ENCODE data around the gene ATG16L1. TPM values are rescaled to one million over a fixed set of nuclear protein-coding genes. Genes with fewer than 3 reads are reported as not detected.

Gene ATG16L1
- total RNA-seq, 1 donor = 29.3 TPM

GRCh38 chr2:233234996-233235395 is 16.5 kb upstream of the ATG16L1 start:
- no peaks in the 10 kb centered on the region for H3K36me3 ChIP-seq (ENCODE audit: insufficient read depth, low read length)
- H3K4me3 ChIP-seq (ENCODE audit: insufficient read depth, low read length) = no peak overlapping the region
- H3K27me3 ChIP-seq (ENCODE audit: insufficient read depth, low read length) = no peaks in the 10 kb centered on the region
- H3K4me1 ChIP-seq (ENCODE audit: insufficient read depth, low read length) = no peaks in the 10 kb centered on the region
- no peak for TF ChIP-seq CTCF (IDR thresholded peaks at IDR 0.05; ENCODE audit: extremely low read depth, low read depth, low read length)
- H3K9me3 ChIP-seq (ENCODE audit: low read depth, low read length) = no peaks in the 10 kb centered on the region
- no peak overlapping the region for H3K27ac ChIP-seq (ENCODE audit: low read depth, low read length)
- H4K20me1 ChIP-seq (ENCODE audit: insufficient read depth, low read length) = no peaks in the 10 kb centered on the region
- H2AFZ ChIP-seq (ENCODE audit: low read length) = no peak overlapping the region
- no peak overlapping the region for H3K4me2 ChIP-seq (ENCODE audit: insufficient read depth, low read length)
- H3K79me2 ChIP-seq (ENCODE audit: insufficient read depth, low read length) = no peaks in the 10 kb centered on the region
- DNase-seq (ENCODE audit: insufficient read length, low spot score, missing footprints) = no peak

GRCh38 chr2:233235977-233236376 is 15.5 kb upstream of the ATG16L1 start:
- no peak for TF ChIP-seq CTCF (IDR thresholded peaks at IDR 0.05; ENCODE audit: extremely low read depth, low read depth, low read length)
- Histone ChIP-seq H2AFZ (ENCODE audit: low read length) (no peak overlapping the region), H3K4me2 (ENCODE audit: insufficient read depth, low read length) (no peak overlapping the region), H3K27ac (ENCODE audit: low read depth, low read length) (no peak overlapping the region), H3K4me1 (ENCODE audit: insufficient read depth, low read length) (no peaks in the 10 kb centered on the region), H3K9me3 (ENCODE audit: low read depth, low read length) (no peaks in the 10 kb centered on the region), H4K20me1 (ENCODE audit: insufficient read depth, low read length) (no peaks in the 10 kb centered on the region), H3K27me3 (ENCODE audit: insufficient read depth, low read length) (no peaks in the 10 kb centered on the region), H3K79me2 (ENCODE audit: insufficient read depth, low read length) (no peaks in the 10 kb centered on the region), H3K4me3 (ENCODE audit: insufficient read depth, low read length) (no peak overlapping the region), H3K36me3 (ENCODE audit: insufficient read depth, low read length) (no peaks in the 10 kb centered on the region)
- no peak for DNase-seq (ENCODE audit: insufficient read length, low spot score, missing footprints)

- no peaks in the 10 kb centered on the region for H3K27me3 ChIP-seq (ENCODE audit: insufficient read depth, low read length)
- H3K4me2 ChIP-seq (ENCODE audit: insufficient read depth, low read length) = no peak overlapping the region
- H3K79me2 ChIP-seq (ENCODE audit: insufficient read depth, low read length) = no peaks in the 10 kb centered on the region
- no peaks in the 10 kb centered on the region for H3K4me1 ChIP-seq (ENCODE audit: insufficient read depth, low read length)
- no peak for TF ChIP-seq CTCF (IDR thresholded peaks at IDR 0.05; ENCODE audit: extremely low read depth, low read depth, low read length)
- H2AFZ ChIP-seq (ENCODE audit: low read length) = no peak overlapping the region
- DNase-seq (ENCODE audit: insufficient read length, low spot score, missing footprints) = no peak
- H3K9me3 ChIP-seq (ENCODE audit: low read depth, low read length) = no peaks in the 10 kb centered on the region
- no peak overlapping the region for H3K4me3 ChIP-seq (ENCODE audit: insufficient read depth, low read length)
- no peak overlapping the region for H3K27ac ChIP-seq (ENCODE audit: low read depth, low read length)
- no peaks in the 10 kb centered on the region for H3K36me3 ChIP-seq (ENCODE audit: insufficient read depth, low read length)
- no peaks in the 10 kb centered on the region for H4K20me1 ChIP-seq (ENCODE audit: insufficient read depth, low read length)
Measured at GRCh38 chr2:233236820-233237589, 14.5 kb upstream of the ATG16L1 start.

GRCh38 chr2:233240897-233241296 is 10.6 kb upstream of the ATG16L1 start:
- Histone ChIP-seq H3K27ac (ENCODE audit: low read depth, low read length) (no peak overlapping the region), H3K79me2 (ENCODE audit: insufficient read depth, low read length) (no peaks in the 10 kb centered on the region), H3K27me3 (ENCODE audit: insufficient read depth, low read length) (no peaks in the 10 kb centered on the region), H3K9me3 (ENCODE audit: low read depth, low read length) (no peaks in the 10 kb centered on the region), H3K4me2 (ENCODE audit: insufficient read depth, low read length) (no peak overlapping the region), H3K4me1 (ENCODE audit: insufficient read depth, low read length) (peaks cover 2% of the 10 kb centered on the region), H4K20me1 (ENCODE audit: insufficient read depth, low read length) (no peaks in the 10 kb centered on the region), H3K36me3 (ENCODE audit: insufficient read depth, low read length) (no peaks in the 10 kb centered on the region), H3K4me3 (ENCODE audit: insufficient read depth, low read length) (no peak overlapping the region), H2AFZ (ENCODE audit: low read length) (no peak overlapping the region)
- TF ChIP-seq CTCF (IDR thresholded peaks at IDR 0.05; ENCODE audit: extremely low read depth, low read depth, low read length) = no peak
- no peak for DNase-seq (ENCODE audit: insufficient read length, low spot score, missing footprints)

All from osteoblast (primary cell).